Calu3 (cell line): ENCODE measurements around the gene PLN. TPM values are rescaled to one million over a fixed set of nuclear protein-coding genes. Genes with fewer than 3 reads are reported as not detected.

Experiments
- BruUV-seq: library from RNA; stranded (reverse); fragments of 400-500 nt; replicated peaks from 2 replicates; lab custom pipeline; 2021; lab: Mats Ljungman, UMichigan
- CTCF ChIA-PET: fragments of 300-600 bp; sonication (Branson Sonifier 250); formaldehyde crosslinking; loops from one replicate; lab custom pipeline; 2022; ENCODE audit warnings: antibody characterized with exemption; lab: Charles Lee
- DNase-seq: peaks from one replicate; pipeline ENCODE4 v3.0.0; 2022
- H3K27ac Mint-ChIP-seq: one replicate; pipeline ENCODE4 v1.8.0; 2022; ENCODE audit warnings: mixed read lengths; ENCODE audit not compliant: unreplicated experiment
- H3K27me3 Mint-ChIP-seq: one replicate; pipeline ENCODE4 v1.8.0; 2022; ENCODE audit warnings: mixed read lengths; ENCODE audit not compliant: unreplicated experiment
- H3K36me3 Mint-ChIP-seq: one replicate; pipeline ENCODE4 v1.8.0; 2022; ENCODE audit warnings: mild to moderate bottlenecking, moderate library complexity, mixed read lengths; ENCODE audit not compliant: insufficient read depth, unreplicated experiment
- H3K4me1 Mint-ChIP-seq: one replicate; pipeline ENCODE4 v1.8.0; 2022; ENCODE audit warnings: mild to moderate bottlenecking, low read depth, mixed read lengths; ENCODE audit not compliant: unreplicated experiment
- H3K4me3 Mint-ChIP-seq: one replicate; pipeline ENCODE4 v1.8.0; 2022; ENCODE audit warnings: mild to moderate bottlenecking, low read depth, moderate library complexity, mixed read lengths; ENCODE audit not compliant: unreplicated experiment
- H3K9me3 Mint-ChIP-seq: one replicate; pipeline ENCODE4 v1.8.0; 2022; ENCODE audit warnings: low read depth, mixed read lengths; ENCODE audit not compliant: unreplicated experiment
- CTCF ChIP-seq: fragments of 200-600 bp; IDR thresholded peaks from one replicate; pipeline ENCODE4 v1.8.0; 2022; ENCODE audit warnings: antibody characterized with exemption; ENCODE audit not compliant: unreplicated experiment
- intact Hi-C: fragments of 100-400 bp; cut with micrococcal nuclease; formaldehyde crosslinking; loops from one replicate; pipeline ENCODE4 v1.10.0; 2022; ENCODE audit not compliant: unreplicated experiment
- total RNA-seq: library from RNA; stranded (reverse); gene quantifications from 2 replicates; pipeline ENCODE4 v1.2.3, GENCODE V29; 2022

PLN gene
- total RNA-seq, 1 experiment from 2014 or later = not detected

- intact Hi-C loops = loop anchor here (10.0 kb wide), 1 partner anchor 333 kb away; the partner anchor contains the start of gene ASF1A
- no peaks in the 10 kb centered on the region for H3K27me3 Mint-ChIP-seq
- H3K4me1 Mint-ChIP-seq = no peaks in the 10 kb centered on the region
- CTCF ChIA-PET = interaction anchor here (0.7 kb wide), 1 partner anchor 59 kb away, joined by 3 read pairs; no protein-coding TSS in a partner anchor
- BruUV-seq = no TSS peak
- DNase-seq = no peak
- no peak for TF ChIP-seq CTCF
- H3K9me3 Mint-ChIP-seq = no peaks in the 10 kb centered on the region
- H3K36me3 Mint-ChIP-seq = no peaks in the 10 kb centered on the region
- no peak overlapping the region for H3K27ac Mint-ChIP-seq
- H3K4me3 Mint-ChIP-seq = no peak overlapping the region
Observed at GRCh38 chr6:118562248-118562647, 14.2 kb downstream of the PLN start.

DNA sequence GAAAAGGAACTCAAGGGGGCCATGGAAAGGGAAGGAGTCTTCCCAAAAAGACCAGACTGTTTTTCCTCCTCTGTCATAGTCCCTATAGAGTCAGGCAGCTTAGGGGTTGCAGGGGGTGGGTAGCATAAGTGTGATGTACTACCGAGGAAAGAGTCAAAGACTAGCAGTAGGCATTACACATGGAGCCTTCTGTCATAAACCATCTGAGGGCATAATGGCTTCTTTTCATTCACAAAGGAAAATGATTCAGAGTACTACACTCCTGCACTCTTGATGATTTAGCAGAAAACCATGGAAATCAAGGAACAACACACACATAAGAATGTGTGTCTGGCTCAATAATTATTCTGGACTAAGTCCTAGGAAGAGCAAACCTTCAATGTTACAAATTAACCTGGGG, 14.9 kb downstream of the PLN start:
- no peak for DNase-seq
- H3K9me3 Mint-ChIP-seq = no peaks in the 10 kb centered on the region
- no TSS peak for BruUV-seq
- CTCF ChIA-PET = no interaction called here
- H3K4me3 Mint-ChIP-seq = no peak overlapping the region
- no peak for TF ChIP-seq CTCF
- H3K36me3 Mint-ChIP-seq = no peaks in the 10 kb centered on the region
- no peak overlapping the region for H3K27ac Mint-ChIP-seq
- intact Hi-C loops = loop anchor here (10.0 kb wide), 1 partner anchor 332 kb away; the partner anchor contains the start of gene ASF1A
- no peaks in the 10 kb centered on the region for H3K27me3 Mint-ChIP-seq
- no peaks in the 10 kb centered on the region for H3K4me1 Mint-ChIP-seq

- CTCF ChIA-PET = interaction anchor here (0.6 to 1.1 kb wide), 6 partner anchors 15 to 545 kb away, joined by 3 to 10 read pairs (median 5); no protein-coding TSS in a partner anchor
- Mint-ChIP-seq H3K27me3 (no peaks in the 10 kb centered on the region), H3K4me1 (no peaks in the 10 kb centered on the region), H3K36me3 (no peaks in the 10 kb centered on the region), H3K27ac (no peak overlapping the region), H3K4me3 (no peak overlapping the region), H3K9me3 (no peaks in the 10 kb centered on the region)
- TF ChIP-seq CTCF = peak; percentile 27
- intact Hi-C loops = loop anchor here (1.0 to 10.0 kb wide), 5 partner anchors 54 to 545 kb away; partner anchors contain the start of gene ASF1A
- peak; percentile 28 for DNase-seq
- no TSS peak for BruUV-seq
Observed at GRCh38 chr6:118565311-118565960, 17.3 kb downstream of the PLN start.

GRCh38 chr6:118567974-118568373, 19.9 kb downstream of the PLN start:
- no peak overlapping the region for H3K27ac Mint-ChIP-seq
- CTCF ChIA-PET = interaction anchor here (1.0 kb wide), 1 partner anchor 24 kb away, joined by 5 read pairs; no protein-coding TSS in a partner anchor
- H3K4me1 Mint-ChIP-seq = no peaks in the 10 kb centered on the region
- BruUV-seq = no TSS peak
- no peaks in the 10 kb centered on the region for H3K36me3 Mint-ChIP-seq
- no peak for TF ChIP-seq CTCF
- no peak for DNase-seq
- H3K27me3 Mint-ChIP-seq = no peaks in the 10 kb centered on the region
- no peak overlapping the region for H3K4me3 Mint-ChIP-seq
- no peaks in the 10 kb centered on the region for H3K9me3 Mint-ChIP-seq
- intact Hi-C loops = loop anchor here (10.0 kb wide), 1 partner anchor 327 kb away; the partner anchor contains the start of gene ASF1A
